Measurements from ENCODE around the gene DTNBP1.

Gene DTNBP1

GRCh38 chr6:15481390-15482291 lies 181.2 kb downstream of the DTNBP1 start:
- DNase-seq (ENCODE audit: low read depth in 2 of 2) = no peak

GRCh38 chr6:15480525-15480924 lies 182.3 kb downstream of the DTNBP1 start:
- DNase-seq (ENCODE audit: low read depth in 2 of 2) = no peak

GRCh38 chr6:15479761-15480160 lies 183.1 kb downstream of the DTNBP1 start:
- no peak for DNase-seq (ENCODE audit: low read depth in 2 of 2)

- DNase-seq (ENCODE audit: low read depth in 2 of 2) = no peak
Measured at GRCh38 chr6:15477746-15478145, 185.1 kb downstream of the DTNBP1 start.

- no peak for DNase-seq (ENCODE audit: low read depth in 2 of 2)
Measured at GRCh38 chr6:15476631-15477380, 186.0 kb downstream of the DTNBP1 start.

- DNase-seq (ENCODE audit: low read depth in 2 of 2) = no peak
Measured at GRCh38 chr6:15475872-15476271, 187.0 kb downstream of the DTNBP1 start.

- no peak for DNase-seq (ENCODE audit: low read depth in 2 of 2)
Measured at GRCh38 chr6:15475261-15475660, 187.6 kb downstream of the DTNBP1 start.

GRCh38 chr6:15474196-15474595 lies 188.6 kb downstream of the DTNBP1 start:
- DNase-seq (ENCODE audit: low read depth in 2 of 2) = no peak

- DNase-seq (ENCODE audit: low read depth in 2 of 2) = no peak
Measured at GRCh38 chr6:15473741-15474161, 189.1 kb downstream of the DTNBP1 start.

- no peak for DNase-seq (ENCODE audit: low read depth in 2 of 2)
Measured at GRCh38 chr6:15473174-15473573, 189.7 kb downstream of the DTNBP1 start.
